ENCODE results near the gene PPP1R11. TPM values are rescaled to one million over a fixed set of nuclear protein-coding genes. Genes with fewer than 3 reads are reported as not detected.

Gene PPP1R11
- total RNA-seq, 1 donor from 2014 or later, result 19.0 TPM

GRCh38 chr6:30096829-30097228 lies 29.8 kb downstream of the PPP1R11 start:
- no peak for TF ChIP-seq CTCF (IDR thresholded peaks at IDR 0.05; ENCODE audit: insufficient read depth, low read length, severe bottlenecking)
- Histone ChIP-seq H3K27me3 (ENCODE audit: control insufficient read depth, insufficient read depth, low read length) (peaks cover 1% of the 10 kb centered on the region), H3K4me3 (ENCODE audit: low read depth, low read length) (no peak overlapping the region), H3K36me3 (ENCODE audit: control insufficient read depth, insufficient read depth, low read length) (no peaks in the 10 kb centered on the region)
- no peak for DNase-seq (ENCODE audit: low read depth)
- no peak for FAIRE-seq

GRCh38 chr6:30097902-30098768 lies 31.1 kb downstream of the PPP1R11 start:
- H3K36me3 ChIP-seq (ENCODE audit: control insufficient read depth, insufficient read depth, low read length), result no peaks in the 10 kb centered on the region
- FAIRE-seq (no peak), DNase-seq (ENCODE audit: low read depth) (no peak)
- H3K27me3 ChIP-seq (ENCODE audit: control insufficient read depth, insufficient read depth, low read length), result peaks cover 1% of the 10 kb centered on the region
- TF ChIP-seq CTCF (IDR thresholded peaks at IDR 0.05; ENCODE audit: insufficient read depth, low read length, severe bottlenecking), result no peak
- no peak overlapping the region for H3K4me3 ChIP-seq (ENCODE audit: low read depth, low read length)

- Histone ChIP-seq H3K27me3 (ENCODE audit: control insufficient read depth, insufficient read depth, low read length) (no peaks in the 10 kb centered on the region), H3K4me3 (ENCODE audit: low read depth, low read length) (peak overlapping the region; percentile 31)
Measured at GRCh38 chr6:30100154-30100553, 33.2 kb downstream of the PPP1R11 start.

GRCh38 chr6:30100585-30101443 lies 33.8 kb downstream of the PPP1R11 start:
- Histone ChIP-seq H3K4me3 (ENCODE audit: low read depth, low read length) (peak overlapping the region; percentile 31), H3K36me3 (ENCODE audit: control insufficient read depth, insufficient read depth, low read length) (no peaks in the 10 kb centered on the region), H3K27me3 (ENCODE audit: control insufficient read depth, insufficient read depth, low read length) (no peaks in the 10 kb centered on the region)
- peak; percentile 58 for DNase-seq (ENCODE audit: low read depth)
- peak; percentile 18 for TF ChIP-seq CTCF (IDR thresholded peaks at IDR 0.05; ENCODE audit: insufficient read depth, low read length, severe bottlenecking)
- no peak for FAIRE-seq

More at GRCh38 chr6:30100154-30100553, 33.2 kb downstream of the PPP1R11 start:
- FAIRE-seq (no peak), DNase-seq (ENCODE audit: low read depth) (no peak)
- H3K36me3 ChIP-seq (ENCODE audit: control insufficient read depth, insufficient read depth, low read length), result no peaks in the 10 kb centered on the region
- no peak for TF ChIP-seq CTCF (IDR thresholded peaks at IDR 0.05; ENCODE audit: insufficient read depth, low read length, severe bottlenecking)

- Histone ChIP-seq H3K27me3 (ENCODE audit: control insufficient read depth, insufficient read depth, low read length) (no peaks in the 10 kb centered on the region), H3K36me3 (ENCODE audit: control insufficient read depth, insufficient read depth, low read length) (no peaks in the 10 kb centered on the region), H3K4me3 (ENCODE audit: low read depth, low read length) (peak overlapping the region; percentile 31)
- TF ChIP-seq CTCF (IDR thresholded peaks at IDR 0.05; ENCODE audit: insufficient read depth, low read length, severe bottlenecking), result peak; percentile 28
- FAIRE-seq, result no peak
- DNase-seq (ENCODE audit: low read depth), result peak; percentile 76
Measured at GRCh38 chr6:30101444-30102413, 34.7 kb downstream of the PPP1R11 start.

Data from bronchial epithelial cell (primary cell).